ENCODE data around the gene ITFG2.

Gene ITFG2

DNA sequence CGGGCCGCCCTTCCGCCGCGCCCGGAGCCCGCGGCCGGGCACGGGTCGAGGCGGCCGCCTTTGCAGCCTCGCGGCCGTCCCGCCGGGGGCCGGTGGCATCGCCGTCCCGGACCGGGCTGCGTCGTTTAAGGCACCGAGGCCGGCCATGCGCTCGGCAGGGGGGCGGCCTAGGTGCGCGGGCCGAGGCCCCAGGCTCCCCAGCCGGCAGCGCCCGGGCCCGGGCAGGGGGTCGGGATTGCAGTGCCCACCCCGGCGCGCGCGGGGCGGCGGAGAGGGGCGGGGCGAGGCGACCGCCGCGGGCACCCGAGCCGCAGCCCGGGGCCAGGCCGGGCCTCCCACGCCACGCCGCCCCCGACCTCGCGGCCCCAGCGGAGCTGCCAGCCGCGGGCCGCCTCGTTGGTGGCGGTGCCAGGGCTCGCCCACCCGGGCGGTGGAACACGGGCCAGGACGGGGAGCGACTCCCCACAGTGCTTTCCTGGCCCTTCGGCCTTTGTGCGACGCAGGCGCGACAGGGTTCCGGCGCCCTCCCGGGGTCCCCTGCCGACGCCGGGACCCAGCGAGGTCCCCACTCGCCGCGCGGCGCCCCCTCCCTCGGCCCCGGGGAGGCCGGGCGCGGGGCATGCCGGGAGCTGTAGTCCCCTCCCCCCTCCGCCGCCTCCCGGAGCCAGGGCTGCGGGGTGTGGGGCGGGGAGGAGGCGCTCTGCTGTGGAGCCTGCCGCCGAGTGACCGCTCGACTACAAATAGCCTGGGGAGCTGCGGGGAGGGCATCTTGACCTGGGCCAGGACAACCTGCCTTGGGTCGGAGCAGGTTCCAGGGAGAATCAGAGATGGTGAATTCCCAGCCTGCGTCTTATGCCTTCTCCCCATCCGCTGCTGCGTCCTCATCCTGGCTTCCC is 16.9 kb upstream of the ITFG2 start:
- DNase-seq (ENCODE audit: low read depth in 2 of 2), result peak; percentile 32 to 60

DNA sequence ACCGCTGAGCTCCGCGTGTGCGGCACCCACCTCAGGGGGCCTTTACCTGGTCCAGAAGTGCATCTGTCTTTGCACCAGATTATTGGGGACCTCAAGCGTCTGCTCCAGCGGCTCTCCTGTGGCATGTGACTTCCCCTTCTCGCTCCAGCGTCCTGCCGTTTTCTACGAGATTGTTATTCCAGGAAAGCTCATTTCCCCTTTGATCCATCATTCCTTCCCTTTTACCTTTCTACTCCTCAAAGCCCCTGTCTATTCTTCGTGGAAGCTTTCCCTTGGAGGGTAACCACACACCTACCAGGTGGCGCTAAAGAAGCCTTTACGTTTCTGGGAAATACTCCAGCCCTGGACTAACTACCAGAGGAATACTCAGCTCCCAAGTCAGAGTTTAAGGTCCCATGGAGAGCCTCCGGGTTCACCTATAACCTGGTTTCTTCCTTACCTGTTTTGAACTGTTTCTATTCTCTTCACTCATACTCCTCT is 16.2 kb upstream of the ITFG2 start:
- DNase-seq (ENCODE audit: low read depth in 2 of 2), result no peak

DNA sequence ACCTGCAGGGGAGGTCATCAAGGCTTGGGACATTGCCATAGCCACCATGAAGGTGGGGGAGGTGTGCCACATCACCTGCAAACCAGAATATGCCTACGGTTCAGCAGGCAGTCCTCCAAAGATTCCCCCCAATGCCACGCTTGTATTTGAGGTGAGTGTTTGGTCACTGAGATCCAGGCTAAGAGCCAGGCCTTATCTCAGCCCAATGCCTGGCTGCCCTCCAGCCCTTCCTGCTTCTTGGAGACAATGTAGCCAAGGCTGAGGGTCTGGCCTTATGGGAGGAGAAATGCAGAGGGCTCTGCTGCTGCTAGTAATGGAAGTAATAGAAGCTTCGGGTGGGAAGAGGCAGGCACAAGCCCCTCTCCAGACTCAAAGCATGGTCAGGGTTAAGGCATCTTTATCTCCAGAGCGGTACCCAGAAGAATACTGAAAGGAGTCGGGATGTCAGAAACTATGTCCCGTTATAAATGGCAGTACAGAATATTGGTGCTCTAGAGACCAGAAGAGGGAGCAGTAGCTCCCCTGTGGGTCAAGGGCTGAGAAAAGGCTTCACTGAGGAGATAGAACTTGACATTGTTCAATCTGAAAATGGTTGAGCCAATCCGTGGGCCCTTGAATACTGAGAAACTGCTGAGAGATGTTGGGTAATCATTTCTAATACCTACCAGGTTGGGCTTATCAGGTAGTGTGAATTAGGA is 14.6 kb upstream of the ITFG2 start:
- DNase-seq (ENCODE audit: low read depth in 2 of 2), result no peak

DNA sequence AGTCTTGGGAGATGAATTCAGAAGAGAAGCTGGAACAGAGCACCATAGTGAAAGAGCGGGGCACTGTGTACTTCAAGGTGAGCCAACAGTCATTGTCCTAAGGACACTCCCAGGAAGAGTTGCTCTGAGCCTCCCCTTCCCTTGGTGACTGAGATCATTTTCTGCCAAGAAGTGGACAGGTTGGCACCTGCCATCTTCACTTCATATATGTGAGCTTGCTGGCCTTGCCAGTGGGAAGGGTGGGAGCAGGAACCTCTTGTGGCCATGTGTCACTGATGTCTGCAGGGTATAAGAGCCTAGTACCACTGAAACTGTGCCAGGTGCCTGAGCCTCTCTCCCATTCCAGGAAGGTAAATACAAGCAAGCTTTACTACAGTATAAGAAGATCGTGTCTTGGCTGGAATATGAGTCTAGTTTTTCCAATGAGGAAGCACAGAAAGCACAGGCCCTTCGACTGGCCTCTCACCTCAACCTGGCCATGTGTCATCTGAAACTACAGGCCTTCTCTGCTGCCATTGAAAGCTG is 12.4 kb upstream of the ITFG2 start:
- no peak for DNase-seq (ENCODE audit: low read depth in 2 of 2)

DNA sequence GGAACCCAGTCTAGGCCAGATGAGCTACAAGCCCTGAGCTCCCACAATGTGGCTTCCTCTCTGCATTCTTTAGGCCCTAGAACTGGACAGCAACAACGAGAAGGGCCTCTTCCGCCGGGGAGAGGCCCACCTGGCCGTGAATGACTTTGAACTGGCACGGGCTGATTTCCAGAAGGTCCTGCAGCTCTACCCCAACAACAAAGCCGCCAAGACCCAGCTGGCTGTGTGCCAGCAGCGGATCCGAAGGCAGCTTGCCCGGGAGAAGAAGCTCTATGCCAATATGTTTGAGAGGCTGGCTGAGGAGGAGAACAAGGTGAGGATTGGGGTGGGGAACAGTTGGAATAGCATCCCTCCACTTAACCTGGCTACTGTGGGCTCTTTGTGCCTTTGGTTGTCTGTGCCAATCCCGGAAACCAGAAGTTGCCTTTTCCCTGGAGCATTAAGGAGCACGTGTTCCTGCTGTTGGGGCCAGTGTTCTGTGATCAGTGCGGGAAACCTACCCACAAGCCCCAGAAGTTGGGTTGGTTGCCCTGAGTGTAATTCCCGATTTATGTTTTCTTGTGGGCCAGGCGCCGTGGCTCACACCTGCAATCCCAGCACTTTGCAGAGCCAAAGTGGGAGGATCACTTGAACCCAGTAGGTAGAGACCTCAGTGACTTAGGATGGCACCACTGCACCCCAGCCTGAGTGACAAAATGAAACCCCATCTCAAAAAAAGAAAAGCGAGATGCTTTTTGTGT is 11.3 kb upstream of the ITFG2 start:
- no peak for DNase-seq (ENCODE audit: low read depth in 2 of 2)

DNA sequence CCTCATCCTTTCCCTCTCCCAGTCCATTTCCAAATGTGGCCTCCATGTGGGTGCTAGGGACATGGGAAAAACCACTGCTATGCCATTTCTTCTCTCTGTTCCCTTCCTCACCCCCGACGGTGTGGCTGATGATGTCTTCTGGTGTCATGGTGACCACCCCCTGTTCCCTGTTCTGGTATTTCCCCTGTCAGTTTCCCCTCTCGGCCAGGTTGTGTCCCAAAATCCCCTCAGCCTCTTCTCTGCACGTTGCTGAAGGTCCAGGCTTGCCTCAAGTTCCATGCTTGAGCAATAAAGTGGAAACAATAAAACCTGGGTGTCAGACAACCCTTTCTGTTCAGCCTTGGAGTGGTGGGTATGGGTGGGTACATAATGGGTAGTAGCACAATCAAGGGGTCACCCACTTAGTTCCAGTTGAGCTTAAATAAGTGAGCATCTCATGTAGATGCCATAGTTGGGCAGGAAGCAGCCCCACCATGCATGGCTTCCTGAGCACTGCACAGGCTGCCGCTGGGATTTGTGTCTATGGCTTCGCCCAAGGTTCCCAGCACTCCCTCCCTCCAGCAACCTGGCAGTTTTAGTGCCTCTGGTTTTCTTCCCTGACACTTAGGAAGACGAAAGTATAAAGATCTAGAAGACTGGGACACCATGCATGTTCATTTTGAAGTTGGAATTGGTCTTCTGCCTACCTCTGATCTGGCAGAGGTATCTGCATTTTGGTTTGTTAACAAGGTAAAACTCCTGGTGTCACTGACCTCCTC is 8.7 kb upstream of the ITFG2 start:
- no peak for DNase-seq (ENCODE audit: low read depth in 2 of 2)

DNA sequence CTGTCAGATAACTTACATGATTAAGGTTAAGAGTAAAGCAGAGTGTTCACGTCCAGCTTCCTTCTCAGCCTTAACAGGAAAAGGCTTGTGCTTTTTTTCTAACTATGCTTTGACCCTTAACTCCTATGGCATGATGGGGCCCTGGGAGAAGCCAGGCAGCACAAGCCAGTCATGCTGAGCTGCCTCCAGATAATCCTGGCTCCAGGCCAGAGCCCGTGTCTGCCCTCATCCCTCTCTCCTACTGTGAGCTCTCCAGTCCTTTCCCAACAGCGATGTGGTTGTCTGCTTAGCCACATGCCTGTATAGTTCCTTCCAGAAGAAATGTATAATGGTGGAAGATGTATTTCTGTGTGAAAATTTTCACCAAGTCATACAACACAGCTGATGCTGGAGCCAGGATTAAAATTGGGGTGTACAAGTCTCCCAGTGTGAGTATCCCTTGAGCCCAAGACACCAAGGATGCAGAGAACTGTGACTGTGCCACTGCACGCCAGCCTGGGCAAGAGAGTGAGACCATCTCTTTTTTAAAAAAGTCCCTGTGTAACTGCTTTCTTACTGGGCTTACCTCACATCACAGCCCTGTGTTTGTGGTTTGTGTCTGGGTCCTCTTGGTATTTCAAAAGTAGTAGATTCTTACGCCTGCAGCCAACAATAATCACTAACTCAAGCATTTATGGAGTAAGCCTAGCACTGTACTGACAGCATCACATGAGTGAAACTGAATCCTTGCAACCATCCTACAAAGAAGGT is 7.9 kb upstream of the ITFG2 start:
- no peak for DNase-seq (ENCODE audit: low read depth in 2 of 2)

DNA sequence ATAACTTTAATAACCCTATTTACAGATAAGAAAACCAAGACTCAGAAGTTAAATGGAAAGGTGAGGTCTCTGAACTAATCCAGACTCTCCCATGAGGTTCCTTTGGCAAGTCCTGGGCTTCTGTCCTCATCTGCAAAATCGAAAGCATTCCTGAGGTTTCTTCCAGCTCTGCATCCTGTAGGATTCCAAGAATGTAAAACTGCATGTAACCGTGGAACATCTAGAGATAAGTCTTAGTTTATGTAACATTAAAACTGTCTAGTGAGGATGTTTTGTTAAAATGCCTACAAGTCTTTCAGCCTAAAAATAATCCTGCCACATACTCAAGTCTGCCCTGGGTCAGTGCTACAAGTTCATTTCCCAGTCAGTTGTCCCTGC is 7.3 kb upstream of the ITFG2 start:
- DNase-seq (ENCODE audit: low read depth in 2 of 2), result no peak

DNA sequence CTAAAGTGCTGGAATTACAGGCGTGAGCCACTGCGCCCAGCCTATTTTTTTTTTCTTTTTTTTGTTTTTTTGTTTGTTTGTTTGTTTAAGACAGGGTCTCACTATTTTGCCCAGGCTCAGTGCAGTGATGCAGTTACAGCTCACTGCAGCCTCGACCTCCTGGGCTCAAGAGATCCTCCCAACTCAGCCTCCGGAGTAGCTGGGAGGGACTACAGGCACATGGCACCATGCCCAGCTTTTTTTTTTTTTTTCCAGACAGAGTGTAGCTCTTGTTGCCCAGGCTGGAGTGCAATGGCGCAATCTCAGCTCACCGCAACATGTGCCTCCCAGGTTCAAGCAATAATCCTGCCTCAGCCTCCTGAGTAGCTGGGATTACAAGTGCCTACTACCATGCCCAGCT is 5.8 kb upstream of the ITFG2 start:
- no peak for DNase-seq (ENCODE audit: low read depth in 2 of 2)

DNA sequence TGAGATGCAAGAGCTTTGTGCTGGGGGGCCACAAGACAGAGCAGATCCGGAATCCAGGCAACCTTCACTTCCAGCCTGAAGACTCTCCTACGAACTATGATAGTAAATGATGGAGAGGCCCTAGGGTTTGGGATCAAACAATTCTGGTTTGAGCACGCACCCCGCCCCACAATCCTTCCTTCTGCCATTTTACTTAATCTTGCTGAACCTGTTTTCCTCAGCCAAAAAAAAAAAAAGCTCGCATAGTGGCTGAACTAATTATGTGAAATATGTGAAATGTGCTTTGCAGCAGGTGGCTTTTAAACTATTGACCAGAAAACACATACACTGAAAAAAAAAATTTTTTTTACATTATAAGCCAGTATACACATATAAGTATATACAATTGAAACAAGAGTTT is 667 bp upstream of the ITFG2 start:
- DNase-seq (ENCODE audit: low read depth in 2 of 2), result no peak

DNA sequence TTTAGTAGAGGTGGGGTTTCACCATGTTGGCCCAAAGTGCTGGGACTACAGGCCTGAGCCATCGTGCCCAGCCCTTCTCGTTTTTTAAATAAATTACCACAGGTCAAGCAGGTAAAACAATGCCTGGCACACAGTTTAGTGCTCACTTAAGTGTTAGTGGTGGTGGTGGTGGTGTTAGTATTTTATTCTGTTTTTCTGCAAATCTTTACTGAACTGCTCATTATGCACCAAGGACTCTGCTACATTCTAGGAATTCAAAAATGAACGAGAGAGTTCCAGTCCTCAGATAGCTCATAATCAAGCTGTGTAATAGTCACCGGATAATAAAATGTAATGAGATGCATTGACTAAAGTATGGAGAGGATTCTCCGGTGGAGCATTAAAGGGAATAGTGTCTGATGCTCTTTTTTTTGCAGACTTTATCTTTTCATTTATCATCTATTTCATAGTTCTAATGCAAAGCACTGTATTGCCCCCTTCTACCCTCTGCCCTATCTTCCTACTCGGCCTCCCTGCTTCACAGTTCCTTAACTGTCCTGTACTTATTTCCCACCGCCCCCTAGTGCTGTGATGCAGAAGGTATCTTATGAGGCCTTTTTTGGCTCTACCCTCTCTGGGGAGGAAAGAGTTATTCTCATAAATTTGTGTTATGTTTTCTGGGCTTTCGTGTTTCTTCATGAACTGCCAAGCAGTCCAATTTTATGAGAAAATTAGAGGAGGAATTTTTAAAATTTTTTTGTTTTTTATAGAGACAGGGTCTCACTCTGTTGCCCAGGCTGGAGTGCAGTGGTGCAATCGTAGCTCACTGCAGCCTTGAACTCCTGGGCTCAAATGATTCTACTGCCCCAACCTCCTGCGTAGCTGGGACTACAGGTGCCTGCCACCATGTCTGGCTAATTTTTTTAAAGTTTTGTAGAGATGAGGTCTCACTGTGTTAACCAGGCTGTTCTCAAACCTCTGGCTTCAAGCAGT is 1.0 kb downstream of the ITFG2 start:
- DNase-seq (ENCODE audit: low read depth in 2 of 2), result no peak

DNA sequence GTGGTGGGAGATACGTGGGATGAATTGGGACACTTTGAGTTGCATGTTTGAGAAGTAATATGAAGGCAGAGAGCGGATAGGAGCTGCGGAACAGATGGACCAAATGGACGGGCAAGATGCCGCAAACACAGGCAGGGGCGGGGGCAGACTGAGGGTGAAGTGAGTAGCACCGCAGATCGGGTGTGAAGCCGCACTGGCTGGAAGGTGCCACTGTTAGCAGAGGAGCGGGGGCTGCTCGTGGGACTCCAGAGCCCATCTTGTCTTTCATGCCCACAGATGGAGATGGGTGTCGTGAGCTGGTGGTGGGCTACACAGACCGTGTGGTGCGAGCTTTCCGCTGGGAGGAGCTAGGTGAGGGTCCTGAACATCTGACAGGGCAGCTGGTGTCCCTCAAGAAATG is 7.3 kb downstream of the ITFG2 start:
- no peak for DNase-seq (ENCODE audit: low read depth in 2 of 2)

DNA sequence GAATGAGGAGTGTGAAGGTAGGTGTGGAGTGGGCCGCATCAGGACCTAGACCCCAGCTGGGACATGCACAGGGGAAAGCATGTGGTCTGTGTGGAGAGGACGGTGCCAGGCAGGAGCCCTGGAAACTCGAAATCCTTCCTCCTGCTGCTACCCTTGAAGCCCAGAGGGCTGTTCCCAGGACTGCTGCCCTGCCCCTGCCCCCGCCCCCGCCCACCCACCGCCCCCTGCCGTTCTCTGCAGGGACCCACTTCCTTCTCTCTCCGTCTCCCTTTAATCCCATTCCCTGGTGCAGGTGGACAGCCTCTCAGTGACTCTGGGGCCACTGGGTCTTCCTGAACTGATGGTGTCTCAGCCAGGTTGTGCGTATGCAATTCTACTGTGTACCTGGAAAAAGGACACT is 8.0 kb downstream of the ITFG2 start:
- DNase-seq (ENCODE audit: low read depth in 2 of 2), result no peak

DNA sequence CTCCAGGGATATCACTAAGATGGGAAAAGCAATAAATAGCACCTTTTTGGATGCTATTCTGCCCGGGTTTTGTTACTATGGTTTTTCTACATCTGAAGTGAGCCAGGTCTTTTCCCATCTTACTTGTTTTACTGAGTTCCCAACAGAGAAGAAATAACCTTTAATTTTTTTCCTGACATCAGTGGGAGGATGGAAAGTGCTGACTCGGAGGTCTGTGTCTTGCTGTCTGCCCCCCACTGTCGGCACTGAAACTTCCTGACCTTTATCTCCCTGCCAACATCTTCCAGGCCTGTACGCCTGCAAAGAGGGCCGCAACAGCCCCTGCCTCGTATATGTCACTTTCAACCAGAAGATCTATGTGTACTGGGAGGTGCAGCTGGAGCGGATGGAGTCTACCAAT is 11.0 kb downstream of the ITFG2 start:
- no peak for DNase-seq (ENCODE audit: low read depth in 2 of 2)

DNA sequence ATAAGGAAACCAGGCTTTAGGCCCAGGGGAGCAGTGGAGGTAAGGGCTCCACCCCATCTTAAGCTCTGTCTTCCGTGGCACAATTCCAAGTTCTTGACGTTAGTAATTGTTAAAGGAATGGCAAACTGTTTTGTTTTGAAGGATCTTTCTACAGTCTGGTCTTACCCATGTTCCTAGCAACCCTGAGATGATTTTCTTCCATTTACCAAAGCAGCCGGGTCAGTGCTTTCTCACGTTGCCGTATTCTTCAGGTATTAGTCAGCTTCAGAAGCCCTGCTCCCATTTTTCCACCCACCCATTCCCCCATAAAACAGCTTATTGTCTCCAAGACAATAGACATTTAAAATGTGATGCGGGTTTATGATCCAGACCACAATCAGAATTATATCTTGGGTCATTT is 12.1 kb downstream of the ITFG2 start:
- DNase-seq (ENCODE audit: low read depth in 2 of 2), result no peak

DNA sequence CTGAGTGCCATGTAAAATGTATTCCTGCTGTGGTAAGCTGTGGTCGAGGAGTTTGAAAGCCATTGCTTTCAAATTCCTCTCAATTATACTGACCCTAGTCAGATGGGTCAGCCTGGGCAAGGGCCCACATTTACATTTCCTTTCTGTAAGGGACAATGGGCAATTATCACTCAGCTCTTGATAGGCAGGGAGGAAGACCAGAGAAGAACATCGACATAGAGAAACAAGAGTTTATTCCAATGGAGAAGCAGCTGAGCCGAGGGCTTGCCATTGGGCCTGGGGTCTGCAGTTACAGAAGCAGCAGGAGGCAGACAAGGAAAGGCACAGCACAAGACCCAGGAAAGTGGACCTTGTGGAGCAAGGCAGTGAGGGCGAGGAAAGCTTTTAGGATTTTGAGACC is 12.7 kb downstream of the ITFG2 start:
- no peak for DNase-seq (ENCODE audit: low read depth in 2 of 2)

DNA sequence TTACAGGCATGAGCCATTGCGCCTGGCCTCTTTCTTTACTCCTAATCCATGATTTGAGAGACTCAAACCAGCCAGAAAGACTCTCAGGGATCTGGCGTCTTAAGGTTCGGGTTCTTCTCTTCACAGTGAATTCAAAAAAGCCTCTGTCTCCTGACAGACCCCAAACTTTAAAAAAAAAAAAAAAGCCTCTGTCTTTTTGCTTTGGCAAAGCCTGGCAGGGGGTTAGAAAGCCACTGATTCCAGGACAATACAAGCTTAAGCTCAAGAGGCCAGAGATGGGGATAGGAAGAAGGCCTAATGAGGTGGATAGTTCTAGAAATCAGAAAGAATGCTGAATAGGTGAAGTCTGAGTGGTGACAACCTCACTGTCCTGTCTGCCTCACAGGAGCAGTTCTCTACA is 13.6 kb downstream of the ITFG2 start:
- DNase-seq (ENCODE audit: low read depth in 2 of 2), result no peak

DNA sequence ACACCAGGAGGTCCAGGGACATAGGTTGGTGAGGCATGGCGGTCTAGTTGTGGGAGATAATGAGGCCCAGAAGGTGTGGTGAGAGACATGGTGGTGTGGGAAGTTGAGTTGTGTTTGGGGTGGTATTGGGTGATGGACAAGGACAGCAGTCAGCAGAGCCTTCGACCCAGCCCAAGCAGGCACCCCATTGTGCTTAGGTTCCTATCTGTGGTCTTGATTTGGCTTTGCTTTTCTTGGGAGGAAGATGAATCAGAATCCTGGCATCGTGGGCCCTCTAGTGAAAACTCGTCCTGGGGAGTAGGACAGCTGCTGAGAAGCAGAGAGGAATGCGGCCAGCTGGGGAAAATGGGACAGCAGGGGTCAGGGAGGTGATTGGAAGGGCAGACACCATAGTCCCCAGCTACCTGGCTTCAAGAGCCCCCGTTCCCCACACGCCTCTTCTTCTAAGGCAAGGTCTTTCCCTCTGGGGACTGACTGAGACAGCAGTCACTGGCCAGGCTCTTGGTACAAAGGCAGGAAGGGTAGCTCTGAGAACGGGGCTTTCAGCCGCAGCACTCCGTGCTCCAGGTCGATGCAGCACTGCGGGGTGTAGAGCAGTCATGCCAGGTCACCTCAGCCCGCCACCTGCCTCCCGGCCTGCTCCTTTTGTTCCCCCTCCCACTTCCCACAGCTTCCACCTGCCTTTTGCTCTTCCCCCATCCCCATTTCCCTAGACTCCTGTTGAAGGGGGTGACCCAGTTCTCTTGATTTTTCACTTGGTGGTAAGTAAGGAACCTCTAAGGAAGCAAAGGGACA is 14.4 kb downstream of the ITFG2 start:
- DNase-seq (ENCODE audit: low read depth in 2 of 2), result no peak

DNA sequence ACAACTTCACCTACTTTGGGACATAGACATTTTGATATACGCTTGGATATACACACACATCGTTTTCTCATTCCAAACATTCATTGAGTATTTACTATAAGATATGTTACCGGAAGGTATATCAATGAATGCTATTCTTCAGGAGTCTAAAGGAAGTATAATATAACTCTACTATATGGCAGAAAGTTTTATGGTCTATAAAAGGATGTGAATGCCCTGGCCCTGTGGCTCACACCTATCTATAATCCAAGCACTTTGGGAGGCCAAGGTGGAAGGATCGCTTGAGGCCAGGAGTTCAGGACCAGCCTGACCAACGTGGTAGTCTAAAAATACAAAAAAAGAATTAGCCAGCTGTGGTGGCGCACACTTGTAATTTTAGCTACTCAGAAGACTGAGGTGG is 16.8 kb downstream of the ITFG2 start:
- no peak for DNase-seq (ENCODE audit: low read depth in 2 of 2)

Data from stimulated activated CD8-positive, alpha-beta memory T cell treated with anti-CD3 and anti-CD28 coated beads, Interleukin-15, amount 100 ng/mL, for 4 hours (primary cell).